HG02981 (cell line): ENCODE results near the gene EYA2.
"Not testable (repeated sequence)": the region's sequence is repeated elsewhere in the genome, so short reads cannot be mapped to it uniquely, and the experiment has no call there.

Experiments used
- ATAC-seq: cut with Tn5 transposase; IDR thresholded peaks from one replicate; pipeline ENCODE4 v1.9.1; 2021; ENCODE audit warnings: mild to moderate bottlenecking, moderate library complexity; ENCODE audit not compliant: unreplicated experiment

The EYA2 gene

DNA sequence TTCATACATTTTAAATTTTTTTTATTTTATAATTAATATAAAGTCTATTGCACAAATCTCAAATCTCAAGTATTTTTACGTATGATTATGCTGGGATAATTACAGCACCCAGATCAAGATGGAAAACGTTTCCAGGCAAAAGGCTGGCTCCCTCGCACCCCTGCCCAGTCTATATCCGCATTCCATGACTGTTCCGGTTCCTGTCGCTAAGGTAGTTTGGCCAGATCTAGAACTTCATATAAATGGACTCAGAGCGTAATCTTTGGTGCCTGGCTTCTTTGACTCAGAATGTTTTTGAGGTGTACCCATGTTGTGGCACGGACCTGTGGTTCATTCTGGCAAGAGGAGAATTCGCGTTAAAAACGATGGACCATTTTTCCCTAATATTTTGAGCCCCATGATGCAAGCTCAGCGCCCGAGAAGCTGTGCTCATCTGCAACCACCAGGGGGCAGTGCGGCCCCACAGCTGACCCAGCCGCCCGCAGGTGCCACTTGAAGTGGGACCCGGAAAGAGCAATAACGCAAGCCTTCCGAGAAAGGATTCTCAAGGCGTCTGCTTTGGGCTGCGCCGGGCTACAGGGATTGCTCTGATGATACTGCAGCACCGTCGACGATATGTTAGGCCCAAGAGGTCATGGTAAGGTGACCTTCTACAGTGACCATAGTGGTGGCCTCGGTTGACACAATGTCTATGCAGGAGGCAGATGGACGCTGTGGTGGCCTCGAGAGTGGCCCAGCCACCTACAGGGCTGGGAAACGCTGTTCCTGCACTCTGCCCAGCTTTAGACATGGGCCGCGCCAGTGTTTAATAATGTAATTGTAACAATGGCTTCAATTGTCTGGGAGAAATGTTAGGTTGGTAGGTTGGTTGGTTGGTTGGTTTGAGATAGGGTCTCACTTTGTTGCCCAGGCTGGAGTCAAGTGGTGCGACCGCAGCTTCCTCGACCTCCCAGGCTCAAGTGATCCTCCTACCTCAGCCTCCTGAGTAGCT, 301.7 kb downstream of the EYA2 start:
- no peak for ATAC-seq

DNA sequence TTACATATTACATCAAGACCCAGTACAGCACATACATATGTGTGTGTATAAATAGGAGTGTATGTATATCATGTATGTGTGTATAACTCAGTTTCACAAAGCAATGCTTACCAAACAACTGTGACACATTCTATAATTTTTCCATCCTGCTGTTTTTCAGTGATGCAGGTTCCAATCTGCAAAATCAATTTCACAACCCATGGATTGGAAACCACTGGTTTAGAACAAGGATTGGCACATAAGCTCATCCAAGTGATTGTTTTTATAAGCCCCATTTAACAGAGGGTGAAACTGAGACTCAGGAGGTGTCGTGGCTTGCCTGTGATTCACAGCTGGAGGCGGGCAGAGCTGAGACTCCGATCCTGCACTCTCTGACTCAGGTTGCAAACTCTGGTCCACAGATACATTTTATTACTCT, 303.6 kb downstream of the EYA2 start:
- ATAC-seq = no peak

DNA sequence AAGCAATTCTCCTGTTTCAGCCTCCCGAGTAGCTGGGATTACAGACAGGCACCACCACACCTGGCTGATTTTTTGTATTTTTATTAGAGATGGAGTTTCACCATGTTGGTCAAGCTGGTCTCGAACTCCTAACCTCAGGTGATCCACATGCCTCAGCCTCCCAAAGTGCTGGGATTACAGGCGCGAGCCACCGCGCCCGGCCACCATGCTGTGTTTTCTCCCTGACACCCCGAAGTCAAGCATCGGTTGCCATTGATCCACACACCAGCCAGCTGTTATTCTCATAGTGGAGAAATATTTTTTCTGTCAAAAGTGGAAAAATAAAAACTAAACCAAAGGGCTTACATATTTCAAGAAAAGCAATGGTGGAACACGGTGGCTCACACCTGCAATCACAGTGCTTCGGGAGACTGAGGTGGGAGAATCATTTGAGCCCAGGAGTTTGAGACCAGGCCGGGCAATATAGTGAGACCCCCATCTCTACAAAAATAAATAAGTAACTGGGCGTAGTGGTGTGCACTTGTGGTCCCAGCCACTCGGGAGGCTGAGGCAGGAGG, 304.4 kb downstream of the EYA2 start:
- ATAC-seq = no peak

DNA sequence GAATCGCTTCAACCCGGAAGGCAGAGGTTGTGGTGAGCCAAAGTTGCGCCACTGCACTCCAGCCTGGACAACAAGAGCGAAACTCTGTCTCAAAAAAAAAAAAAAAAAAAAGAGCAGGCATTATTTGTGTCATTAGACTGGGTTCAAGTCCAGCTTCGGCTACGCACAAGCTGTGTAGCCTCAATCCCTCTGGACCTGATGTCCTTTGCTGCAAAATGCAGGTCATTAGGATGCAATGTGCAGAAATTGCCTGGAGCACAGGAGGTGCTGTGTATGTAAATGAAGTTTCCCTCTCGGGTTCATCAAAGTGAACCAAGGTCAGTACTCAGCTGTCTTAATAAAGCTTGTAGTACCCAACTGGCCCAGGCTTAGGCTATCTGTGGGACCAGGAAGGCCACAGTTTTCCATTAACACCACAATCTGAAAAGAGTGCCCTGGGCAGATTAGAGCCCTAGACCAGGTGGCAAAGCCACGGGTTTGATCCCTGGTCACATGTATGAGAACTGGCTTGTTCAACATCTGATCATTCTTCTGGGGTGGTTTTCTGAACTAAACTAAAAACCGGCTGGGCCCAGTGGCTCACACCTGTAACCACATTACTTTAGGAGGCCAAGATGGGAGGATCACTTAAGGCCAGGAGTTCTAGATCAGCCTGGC, 306.6 kb downstream of the EYA2 start:
- no peak for ATAC-seq

DNA sequence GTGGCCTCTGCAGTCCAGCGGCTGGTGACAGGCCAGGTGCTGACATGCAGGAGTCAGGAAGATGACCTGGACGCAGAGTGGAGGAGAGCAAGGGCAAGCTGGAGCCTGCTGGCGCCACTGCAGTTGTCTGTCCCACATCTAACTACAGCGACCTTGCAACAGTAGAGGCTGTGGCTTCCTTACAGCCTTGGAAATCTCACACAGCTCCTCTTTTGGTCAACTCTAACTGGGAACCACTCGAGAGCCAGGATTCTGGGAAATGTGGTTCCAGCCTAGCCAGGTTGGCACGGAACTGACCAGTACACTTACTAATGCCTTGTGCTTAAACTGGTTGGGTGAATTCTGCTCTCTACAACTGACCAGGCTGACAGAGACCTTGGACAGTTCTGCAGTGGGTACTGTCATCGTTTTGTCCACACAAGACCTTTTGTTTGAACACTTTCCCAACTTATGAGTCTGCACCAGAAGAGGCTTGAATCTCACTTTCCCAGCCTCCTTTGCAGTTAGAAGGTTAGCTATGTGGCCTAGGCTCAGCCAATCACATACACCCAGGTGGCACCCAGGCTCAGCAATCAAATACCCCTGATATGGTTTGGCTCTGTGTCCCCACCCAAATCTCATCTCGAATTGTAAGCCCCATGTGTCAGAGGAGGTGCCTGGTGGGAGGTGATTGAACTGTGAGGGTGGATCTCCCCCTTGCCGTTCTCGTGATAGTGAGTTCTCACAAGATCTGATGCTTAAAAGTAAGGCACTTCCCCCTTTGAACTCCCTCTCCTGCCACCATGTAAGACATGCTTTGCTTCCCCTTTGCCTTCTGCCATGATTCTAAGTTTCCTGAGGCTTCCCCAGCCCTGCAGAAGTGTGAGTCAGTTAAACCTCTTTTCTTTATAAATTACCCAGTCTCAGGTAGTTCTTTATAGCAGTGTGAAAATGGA, 308.4 kb downstream of the EYA2 start:
- ATAC-seq = no peak

DNA sequence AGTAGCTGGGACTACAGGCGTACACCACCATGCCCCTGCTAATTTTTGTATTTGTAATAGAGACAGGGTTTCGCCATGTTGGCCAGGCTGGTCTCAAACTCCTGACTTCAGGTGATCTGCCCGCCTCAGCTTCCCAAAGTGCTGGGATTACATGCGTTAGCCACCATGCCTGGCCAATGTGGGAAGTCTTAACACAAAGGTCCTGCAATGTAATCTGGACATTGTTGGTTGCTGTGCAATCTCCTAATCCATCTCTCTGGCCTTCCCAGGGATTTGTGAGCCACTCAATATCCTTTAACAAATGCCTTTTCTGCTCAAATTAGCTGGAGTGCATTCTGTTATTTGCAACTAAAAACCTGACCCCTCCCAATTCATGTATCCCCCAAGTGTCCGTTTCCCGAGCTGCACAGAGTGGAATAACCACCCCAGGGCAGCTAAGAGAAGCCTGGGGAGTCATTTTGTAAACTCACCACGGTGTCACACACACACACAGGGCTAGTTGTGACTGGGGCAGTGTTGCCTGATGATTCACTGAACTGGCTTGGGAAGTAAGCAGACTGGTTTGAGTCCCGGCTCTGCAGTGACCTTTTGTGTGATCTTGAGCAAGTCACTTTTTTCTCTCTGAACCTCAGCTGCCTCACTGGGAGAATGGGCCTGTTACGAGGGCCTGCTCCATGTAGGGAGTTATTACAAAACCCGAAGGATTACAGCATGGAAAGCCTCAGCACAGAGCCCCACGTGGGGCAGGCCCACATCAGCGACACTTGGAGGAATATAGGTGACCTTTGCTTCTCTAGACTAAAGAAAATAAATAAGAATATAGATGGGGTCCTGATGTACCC, 309.6 kb downstream of the EYA2 start:
- ATAC-seq = no peak

DNA sequence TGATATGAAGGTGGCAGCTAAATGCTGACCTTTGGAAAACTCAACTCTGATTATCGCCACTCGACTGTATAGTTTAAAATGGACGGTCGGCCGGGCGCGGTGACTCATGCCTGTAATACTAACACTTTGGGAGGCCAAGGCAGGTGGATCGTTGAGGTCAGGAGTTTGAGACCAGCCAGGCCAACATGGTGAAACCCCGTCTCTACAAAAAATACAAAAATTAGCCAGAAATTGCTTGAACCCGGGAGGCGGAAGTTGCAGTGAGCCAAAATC, 310.1 kb downstream of the EYA2 start:
- not testable (repeated sequence) for ATAC-seq

DNA sequence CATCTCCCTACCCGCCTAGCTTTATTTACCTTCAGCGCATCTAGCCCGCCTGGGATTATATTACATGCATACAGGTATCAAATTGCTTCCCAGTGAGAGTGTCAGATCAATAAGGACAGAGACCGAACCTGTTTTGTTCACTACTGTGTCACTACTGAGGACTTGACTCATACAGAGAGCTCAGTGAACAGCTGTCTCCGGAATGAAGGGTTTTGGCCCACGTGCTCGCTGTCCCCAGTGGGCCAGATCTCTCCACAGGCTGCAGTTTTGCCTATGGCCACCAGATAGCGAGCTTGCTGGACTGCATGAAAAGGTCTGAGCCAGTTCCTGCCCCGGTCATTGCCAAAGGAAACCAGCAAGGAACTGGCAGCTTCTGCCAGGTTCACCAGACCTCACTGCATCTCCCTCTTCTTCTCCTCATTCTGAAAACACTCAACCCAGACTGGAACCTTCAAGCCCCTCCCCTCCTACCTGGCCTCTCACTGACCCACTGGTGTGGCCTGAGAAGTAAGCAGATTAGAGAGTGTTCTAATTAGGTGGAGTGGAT, 311.0 kb downstream of the EYA2 start:
- ATAC-seq = no peak

DNA sequence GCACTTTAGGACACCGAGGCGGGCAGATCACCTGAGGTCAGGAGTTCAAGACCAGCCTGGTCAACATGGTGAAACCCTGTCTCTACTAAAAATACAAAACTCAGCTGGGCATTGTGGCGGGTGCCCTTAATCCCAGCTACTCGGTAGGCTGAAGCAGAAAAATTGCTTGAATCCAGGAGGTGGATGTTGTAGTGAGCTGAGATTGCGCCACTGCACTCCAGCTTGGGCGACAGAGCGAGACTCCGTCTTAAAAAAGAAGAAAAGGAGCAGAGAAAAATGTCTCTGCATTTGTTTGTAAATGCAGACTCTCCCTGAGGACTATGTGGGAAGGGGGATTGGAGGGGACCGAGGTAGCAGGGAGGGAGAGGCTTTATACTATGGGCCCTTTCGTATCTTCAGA, 311.9 kb downstream of the EYA2 start:
- ATAC-seq = not testable (repeated sequence)

DNA sequence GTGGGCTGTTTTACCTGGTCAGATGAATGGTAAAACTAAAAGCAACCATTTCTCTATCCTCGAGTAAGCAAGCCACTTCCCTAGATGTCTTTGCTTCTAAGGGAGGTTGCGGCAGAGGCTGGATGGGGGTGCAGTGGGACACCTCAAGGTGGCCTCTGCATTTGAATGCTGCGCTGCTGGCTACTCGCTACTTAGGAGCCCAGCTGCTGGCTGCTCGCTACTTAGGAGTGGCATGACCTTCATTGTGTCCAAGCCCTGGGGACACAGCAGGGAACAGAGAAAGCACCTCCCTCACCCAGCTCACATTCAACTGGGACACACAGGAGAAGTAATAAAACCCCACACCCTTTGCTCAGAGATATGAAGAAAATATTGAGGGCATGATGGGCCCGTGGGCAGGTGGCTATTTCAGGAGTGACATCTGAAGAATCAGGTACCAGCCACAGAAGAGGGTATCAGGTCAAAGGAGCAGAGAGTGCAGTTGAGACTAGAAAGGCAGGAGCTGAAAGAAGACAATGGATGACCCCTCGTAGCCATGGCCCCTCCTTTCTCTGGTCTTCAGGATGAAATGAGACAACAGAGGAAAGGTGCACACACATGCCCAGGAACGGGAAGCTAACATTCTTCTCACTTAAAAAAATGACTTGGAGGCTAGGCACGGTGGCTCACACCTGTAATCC, 312.5 kb downstream of the EYA2 start:
- no peak for ATAC-seq

DNA sequence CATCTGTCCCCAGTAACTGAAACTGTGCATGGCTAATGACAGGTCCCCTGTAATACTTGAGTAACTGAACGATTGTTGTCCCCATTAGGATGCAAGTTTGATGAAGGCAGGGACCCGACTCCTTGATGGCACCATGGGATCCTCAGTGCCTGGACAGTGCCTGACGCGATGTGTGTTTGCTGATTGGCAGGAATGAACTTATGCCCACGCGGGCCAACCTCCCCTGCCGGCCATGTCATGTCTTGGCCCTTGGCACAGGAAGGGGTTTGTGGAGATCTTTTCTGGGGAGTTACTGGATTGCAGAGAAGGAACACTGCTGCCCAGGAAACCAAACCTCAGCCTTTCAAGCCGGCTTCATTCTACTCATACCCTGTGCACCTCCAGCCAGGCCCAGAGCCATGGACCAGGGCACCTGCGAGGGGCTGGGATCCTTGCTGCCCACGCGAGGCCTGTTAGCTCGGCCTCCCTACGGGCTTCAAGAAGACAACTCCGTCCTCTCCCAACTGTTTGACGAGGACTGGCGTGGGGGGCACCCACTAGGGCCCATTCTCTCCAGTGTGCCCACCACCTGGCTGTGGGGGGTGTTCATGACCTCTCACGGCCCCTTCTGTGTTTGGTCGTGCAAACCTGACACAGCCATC, 314.0 kb downstream of the EYA2 start:
- no peak for ATAC-seq

DNA sequence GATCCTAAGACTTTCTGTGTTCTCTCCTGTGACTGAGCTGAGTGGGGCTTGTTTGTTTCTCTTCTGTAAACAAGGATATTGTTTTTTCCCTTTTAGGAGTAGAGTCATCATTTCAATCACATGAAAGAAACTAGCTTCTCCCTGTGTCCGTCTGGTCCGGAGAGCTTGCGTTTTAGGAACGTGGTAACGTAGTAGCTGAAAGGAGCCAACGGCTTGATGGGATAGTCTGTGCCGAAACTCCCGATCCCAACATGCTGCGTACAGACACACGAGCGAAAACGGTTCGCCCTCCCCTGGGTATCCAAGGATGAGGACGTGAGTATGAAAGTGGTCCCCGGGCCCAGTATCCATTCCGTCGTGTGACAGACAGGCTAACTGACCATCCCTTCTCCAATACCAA, 315.3 kb downstream of the EYA2 start:
- no peak for ATAC-seq

DNA sequence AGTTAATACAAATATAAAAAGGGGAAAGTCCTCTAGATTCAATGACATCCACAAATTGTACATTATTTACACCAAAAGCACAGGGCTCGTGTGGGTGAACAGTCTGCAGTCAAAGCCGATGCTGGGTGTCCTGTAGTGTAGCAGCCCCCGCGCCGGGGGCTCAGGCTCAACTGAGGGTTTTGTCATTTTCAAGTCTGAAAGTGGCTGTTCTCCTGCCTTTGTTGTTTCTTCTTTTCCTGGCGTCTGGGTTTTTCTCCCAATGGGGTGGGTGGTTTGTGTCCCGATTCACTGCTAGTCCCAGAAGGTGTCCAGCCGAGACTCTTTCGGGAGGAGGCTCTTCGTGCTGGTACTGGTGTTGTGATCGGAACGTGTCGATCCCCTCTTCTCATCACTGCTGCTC, 315.8 kb downstream of the EYA2 start:
- no peak for ATAC-seq

DNA sequence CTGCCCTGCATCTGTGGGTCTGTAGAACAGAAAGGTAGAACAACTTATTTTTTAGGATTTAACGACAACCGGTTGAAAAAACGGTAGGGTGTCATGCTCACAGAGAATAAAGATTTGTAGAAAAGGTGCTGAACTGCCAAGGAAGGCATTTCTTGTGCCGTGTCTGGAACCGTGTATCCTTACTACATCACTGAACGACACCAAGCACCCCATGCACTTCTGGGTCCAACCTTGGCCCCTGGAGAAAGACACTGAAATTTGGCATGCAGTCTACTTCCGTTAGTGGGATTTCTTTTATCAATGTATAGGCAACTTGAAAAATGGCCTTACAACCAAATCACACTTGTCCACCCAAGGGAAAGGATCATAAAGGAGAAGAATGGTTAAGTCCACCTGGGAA, 316.4 kb downstream of the EYA2 start:
- ATAC-seq = no peak

DNA sequence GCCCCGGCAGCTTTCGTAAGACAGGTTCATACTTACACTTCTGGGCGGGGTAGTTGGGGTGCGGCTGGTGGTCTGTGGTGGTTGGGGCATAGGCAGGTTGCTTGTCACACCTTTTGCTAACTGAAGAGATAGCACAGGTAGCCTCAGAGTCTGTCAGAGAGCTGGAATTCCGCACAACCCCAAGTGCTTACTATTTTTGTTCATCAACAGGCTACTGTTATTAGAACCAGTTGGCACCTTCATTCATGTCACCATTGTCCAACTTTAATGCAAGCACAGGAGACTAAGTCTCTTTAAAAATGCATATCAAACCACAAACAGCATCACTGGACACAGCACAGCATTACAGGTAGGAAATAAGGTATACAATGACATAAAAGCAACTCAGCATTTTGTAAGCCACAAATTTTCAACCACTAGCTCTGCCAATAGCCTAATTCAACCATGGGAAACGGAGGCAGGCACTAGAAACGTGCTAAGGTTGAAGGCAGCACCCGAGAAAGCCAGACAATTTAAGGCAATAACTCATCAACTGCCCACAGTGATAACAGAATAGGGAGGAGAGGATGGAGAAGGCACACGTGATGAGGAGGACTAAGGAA, 318.1 kb downstream of the EYA2 start:
- ATAC-seq = no peak

DNA sequence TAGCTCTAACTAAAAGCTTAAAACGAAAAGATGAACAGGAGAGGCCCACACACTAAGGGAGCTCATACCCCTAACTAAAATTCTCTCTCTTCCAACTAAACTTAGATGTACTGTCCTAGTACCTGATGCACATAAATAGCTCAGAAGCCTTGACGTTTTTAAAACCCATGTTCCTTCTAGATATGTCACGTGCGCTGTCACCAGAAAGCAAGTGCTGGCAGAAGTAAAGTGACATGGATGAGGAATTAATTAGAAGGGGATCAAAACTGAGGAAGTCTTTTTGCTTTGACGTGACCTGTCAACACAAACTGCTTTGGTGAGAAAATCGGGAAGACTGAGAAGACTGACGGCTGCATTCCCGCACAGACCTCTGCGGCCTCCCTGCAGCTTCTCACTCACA, 319.3 kb downstream of the EYA2 start:
- no peak for ATAC-seq

DNA sequence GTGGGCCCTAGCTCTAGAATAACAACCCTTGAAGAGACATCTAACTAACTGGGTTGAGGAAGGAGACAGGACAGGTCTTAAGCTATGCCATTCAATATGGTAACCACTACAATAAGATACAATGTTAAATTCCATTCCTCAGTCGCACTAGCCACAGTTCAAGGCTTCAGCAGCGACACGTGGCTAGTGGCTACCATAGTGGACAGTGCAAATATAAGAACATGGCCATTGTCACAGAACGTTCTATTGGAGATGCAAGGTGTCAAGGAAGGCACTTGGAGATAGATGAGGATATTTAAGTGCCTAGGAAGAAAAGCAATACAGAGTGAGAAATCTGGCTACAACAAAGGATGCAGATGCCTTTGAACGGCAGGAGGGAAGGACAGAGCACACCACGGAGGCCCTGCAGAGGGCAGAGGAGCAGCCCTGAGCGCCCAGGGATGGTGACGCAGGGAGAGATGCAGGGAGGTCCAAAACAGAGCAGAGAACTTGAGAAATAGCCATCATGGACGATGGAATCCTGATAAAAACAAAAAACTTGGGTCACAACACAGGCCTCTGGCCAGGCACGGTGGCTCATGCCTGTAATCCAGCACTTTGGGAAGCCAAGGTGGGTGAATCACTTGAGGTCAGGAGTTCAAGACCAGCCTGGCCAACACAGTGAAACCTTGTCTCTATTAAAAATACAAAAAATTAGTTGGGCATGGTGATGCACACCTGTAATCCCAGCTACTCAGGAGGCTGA, 321.2 kb downstream of the EYA2 start:
- no peak for ATAC-seq
